ENCODE measurements around the gene MGMT.

- TF ChIP-seq, protein P1, sequence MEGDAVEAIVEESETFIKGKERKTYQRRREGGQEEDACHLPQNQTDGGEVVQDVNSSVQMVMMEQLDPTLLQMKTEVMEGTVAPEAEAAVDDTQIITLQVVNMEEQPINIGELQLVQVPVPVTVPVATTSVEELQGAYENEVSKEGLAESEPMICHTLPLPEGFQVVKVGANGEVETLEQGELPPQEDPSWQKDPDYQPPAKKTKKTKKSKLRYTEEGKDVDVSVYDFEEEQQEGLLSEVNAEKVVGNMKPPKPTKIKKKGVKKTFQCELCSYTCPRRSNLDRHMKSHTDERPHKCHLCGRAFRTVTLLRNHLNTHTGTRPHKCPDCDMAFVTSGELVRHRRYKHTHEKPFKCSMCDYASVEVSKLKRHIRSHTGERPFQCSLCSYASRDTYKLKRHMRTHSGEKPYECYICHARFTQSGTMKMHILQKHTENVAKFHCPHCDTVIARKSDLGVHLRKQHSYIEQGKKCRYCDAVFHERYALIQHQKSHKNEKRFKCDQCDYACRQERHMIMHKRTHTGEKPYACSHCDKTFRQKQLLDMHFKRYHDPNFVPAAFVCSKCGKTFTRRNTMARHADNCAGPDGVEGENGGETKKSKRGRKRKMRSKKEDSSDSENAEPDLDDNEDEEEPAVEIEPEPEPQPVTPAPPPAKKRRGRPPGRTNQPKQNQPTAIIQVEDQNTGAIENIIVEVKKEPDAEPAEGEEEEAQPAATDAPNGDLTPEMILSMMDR (IDR thresholded peaks at IDR 0.05) = no peak
- no peak for TF ChIP-seq POLR2AphosphoS5 (IDR thresholded peaks at IDR 0.05)
- no peak for TF ChIP-seq POLR2A (IDR thresholded peaks at IDR 0.05)
Measured at GRCh38 chr10:129622736-129623135, 155.7 kb downstream of the MGMT start.
